GM18505 (cell line): ENCODE measurements around the gene PIK3R5.

Experiments used
- ATAC-seq: cut with Tn5 transposase; IDR thresholded peaks from one replicate; pipeline ENCODE4 v1.9.1; 2021; ENCODE audit not compliant: unreplicated experiment
- POLR2A ChIP-seq: IDR thresholded peaks from 4 replicates; pipeline ENCODE4 v1.6.1; 2011; ENCODE audit warnings: borderline replicate concordance; ENCODE audit not compliant: insufficient read depth, insufficient read length; ENCODE audit errors: extremely low read depth

The PIK3R5 gene

DNA sequence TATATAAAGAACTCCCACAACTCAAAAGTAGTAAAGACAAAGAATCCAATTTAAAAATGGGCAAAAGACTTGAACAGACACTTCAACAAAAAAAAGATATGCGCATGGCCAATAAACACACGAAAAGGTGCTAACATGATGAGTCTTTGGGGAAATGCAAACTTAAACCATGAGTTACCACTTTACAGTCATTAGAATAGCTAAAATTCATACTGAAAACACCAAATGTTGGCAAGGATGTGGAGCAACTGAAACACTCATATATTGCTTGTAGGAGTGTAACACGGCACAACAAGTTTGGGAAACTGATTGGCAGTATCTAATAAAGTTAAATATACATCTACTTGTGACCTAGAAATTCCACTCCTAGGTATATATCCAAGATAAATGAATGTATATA is 3.0 kb upstream of the PIK3R5 start:
- no peak for TF ChIP-seq POLR2A
- ATAC-seq: no peak

- TF ChIP-seq POLR2A: no peak
- ATAC-seq: no peak
These were observed 2.4 kb upstream of the PIK3R5 start for GRCh38 chr17:8967861-8968260.

GRCh38 chr17:8966926-8967325 is 1.4 kb upstream of the PIK3R5 start:
- ATAC-seq: no peak
- TF ChIP-seq POLR2A: no peak

GRCh38 chr17:8964801-8965393 is 610 bp downstream of the PIK3R5 start:
- no peak for TF ChIP-seq POLR2A
- peak; percentile 10 for ATAC-seq

GRCh38 chr17:8963647-8964258 is 1.8 kb downstream of the PIK3R5 start:
- no peak for TF ChIP-seq POLR2A
- no peak for ATAC-seq

GRCh38 chr17:8963014-8963413 is 2.5 kb downstream of the PIK3R5 start:
- no peak for TF ChIP-seq POLR2A
- no peak for ATAC-seq

DNA sequence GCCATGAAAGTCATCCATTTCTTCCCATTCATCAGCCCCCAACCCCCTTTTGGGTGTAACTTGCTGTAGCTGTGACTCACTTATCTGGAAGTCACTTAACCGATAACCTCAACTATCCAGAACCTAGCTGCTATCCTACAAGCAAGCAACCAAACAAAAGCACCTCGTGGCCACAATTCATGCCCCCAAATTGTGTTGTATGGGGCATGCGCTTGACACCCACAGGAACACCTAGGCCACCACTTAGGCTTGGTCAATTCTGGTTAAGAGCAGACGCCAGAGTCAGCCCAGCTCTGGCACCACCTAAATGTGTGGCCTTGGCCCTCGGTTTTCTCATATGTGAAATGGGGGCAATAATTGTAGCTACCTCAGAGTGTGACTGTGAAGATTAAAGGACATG is 3.7 kb downstream of the PIK3R5 start:
- no peak for ATAC-seq

GRCh38 chr17:8960325-8961140 is 5.0 kb downstream of the PIK3R5 start:
- TF ChIP-seq POLR2A: no peak
- no peak for ATAC-seq

More for the DNA sequence above, 3.7 kb downstream of the PIK3R5 start:
- no peak for TF ChIP-seq POLR2A

GRCh38 chr17:8959312-8959918 is 6.1 kb downstream of the PIK3R5 start:
- ATAC-seq: no peak

DNA sequence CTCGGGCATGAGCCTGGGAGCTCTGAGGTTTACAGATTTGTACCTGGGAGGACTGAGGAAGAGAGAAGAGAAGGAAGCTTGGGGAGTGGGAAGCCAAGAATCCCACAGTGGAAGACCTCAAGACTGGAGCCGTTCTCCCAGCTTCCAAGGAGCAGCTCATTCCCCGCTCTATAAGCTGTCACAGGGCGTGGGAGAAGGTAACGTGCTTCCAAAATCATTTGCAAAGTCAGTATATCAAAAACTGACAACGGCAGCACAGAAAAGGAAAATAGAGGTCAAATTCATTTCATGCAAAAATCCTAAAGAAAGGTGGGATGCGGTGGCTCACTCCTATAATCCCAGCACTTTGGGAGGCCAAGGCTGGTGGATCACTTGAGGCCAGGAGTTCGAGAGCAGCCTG is 7.8 kb downstream of the PIK3R5 start:
- ATAC-seq: no peak
- TF ChIP-seq POLR2A: no peak

More at GRCh38 chr17:8959312-8959918, 6.1 kb downstream of the PIK3R5 start:
- TF ChIP-seq POLR2A: no peak

- no peak for ATAC-seq
These were observed 9.0 kb downstream of the PIK3R5 start for GRCh38 chr17:8956465-8956902.

GRCh38 chr17:8955021-8955959 is 10.2 kb downstream of the PIK3R5 start:
- no peak for TF ChIP-seq POLR2A
- ATAC-seq: no peak

More at GRCh38 chr17:8956465-8956902, 9.0 kb downstream of the PIK3R5 start:
- no peak for TF ChIP-seq POLR2A
